Measurements from ENCODE around the gene RSRP1. TPM values are rescaled to one million over a fixed set of nuclear protein-coding genes. Genes with fewer than 3 reads are reported as not detected.
"Not testable (repeated sequence)": the region's sequence is repeated elsewhere in the genome, so short reads cannot be mapped to it uniquely, and the experiment has no call there.

RSRP1 gene
- total and polyA plus RNA-seq, 2 donors (not counting 1 experiment from before 2014, with no cell fraction given) = 387 to 482 TPM

DNA sequence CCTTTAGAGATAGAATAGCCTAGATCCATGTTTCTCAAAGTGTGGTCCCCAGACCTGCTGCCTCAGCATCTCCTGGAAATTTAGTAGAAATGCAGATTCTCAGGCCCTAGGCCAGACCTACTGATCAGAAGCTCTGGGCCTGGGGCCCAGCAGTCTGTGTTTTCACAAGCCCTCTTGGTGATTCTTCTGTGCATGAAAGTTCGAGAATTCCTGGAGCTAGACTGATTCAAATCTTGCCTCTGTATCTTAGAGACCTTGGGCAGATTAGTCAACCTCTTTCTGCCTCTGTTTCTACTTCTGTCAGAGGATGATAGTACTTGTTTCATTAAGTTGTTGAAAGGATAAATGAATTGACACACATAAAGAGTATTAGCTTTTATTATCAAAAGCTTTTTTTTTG, 30.0 kb upstream of the RSRP1 start:
- H3K27ac Mint-ChIP-seq; H3K27ac ChIP-seq (ENCODE audit: low read length in 2 of 2); ATAC-seq (ENCODE audit: low read depth); DNase-seq; H3K4me2 ChIP-seq (replicated peaks; ENCODE audit: low read depth, low read length, poor library complexity, severe bottlenecking); H2AFZ ChIP-seq (ENCODE audit: insufficient read depth, low read depth, low read length, poor library complexity, severe bottlenecking); CTCF ChIA-PET; H3K79me2 ChIP-seq (ENCODE audit: control insufficient read depth, insufficient read depth, low read length); H4K20me1 ChIP-seq (ENCODE audit: control insufficient read depth, insufficient read depth, low read length, poor library complexity, severe bottlenecking); intact Hi-C loops (cut with micrococcal nuclease); H3K9me3 ChIP-seq (ENCODE audit: control extremely low read depth in 1 of 3, control insufficient read depth in 2 of 3, insufficient read depth in 1 of 3, low read length in 2 of 3); H3K4me3 Mint-ChIP-seq; H3K36me3 ChIP-seq (replicated peaks in 1 of 2; ENCODE audit: control extremely low read depth in 1 of 2, control insufficient read depth in 1 of 2, extremely low read depth in 1 of 2, insufficient read depth in 2 of 2, low read length in 1 of 2); H3K9me3 Mint-ChIP-seq (ENCODE audit: insufficient read depth); H3K4me1 Mint-ChIP-seq; H3K9ac ChIP-seq (ENCODE audit: low read length); POLR2A ChIA-PET; H3K27me3 ChIP-seq (replicated peaks in 1 of 4; ENCODE audit: control extremely low read depth in 1 of 4, control insufficient read depth in 3 of 4, insufficient read depth in 4 of 4, low read length in 3 of 4); H3K4me3 ChIP-seq (ENCODE audit: control extremely low read depth in 1 of 5, extremely low read depth in 1 of 5, insufficient read depth in 1 of 5, low read depth in 2 of 5, low read length in 4 of 5); H3K27me3 Mint-ChIP-seq; H3K4me1 ChIP-seq (ENCODE audit: control insufficient read depth in 2 of 2, insufficient read depth in 2 of 2, low read length in 2 of 2): not testable (repeated sequence)
- no CpG with 5 or more reads among the region's 1 CpG for WGBS (ENCODE audit: insufficient coverage)

DNA sequence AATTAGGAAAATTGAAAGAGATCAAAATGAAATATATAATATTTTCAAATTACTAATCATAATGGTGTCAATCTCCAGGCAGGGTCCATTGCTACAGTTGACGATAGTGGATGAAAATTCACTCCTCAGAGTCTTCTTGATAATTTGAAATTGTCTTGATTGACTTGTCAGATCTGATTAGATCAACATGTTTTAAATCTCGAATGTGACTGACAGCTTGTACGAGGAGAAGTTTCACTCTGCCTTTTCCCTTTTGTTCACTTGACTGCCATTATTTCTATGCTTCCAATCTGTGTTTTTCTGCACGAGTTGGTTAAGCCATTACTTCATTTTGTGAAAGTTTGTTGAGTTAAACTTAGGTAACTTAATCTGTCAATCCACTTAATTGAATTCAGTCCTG, 28.4 kb upstream of the RSRP1 start:
- intact Hi-C loops (cut with micrococcal nuclease); H3K27me3 Mint-ChIP-seq; H2AFZ ChIP-seq (ENCODE audit: insufficient read depth, low read depth, low read length, poor library complexity, severe bottlenecking): not testable (repeated sequence)

DNA sequence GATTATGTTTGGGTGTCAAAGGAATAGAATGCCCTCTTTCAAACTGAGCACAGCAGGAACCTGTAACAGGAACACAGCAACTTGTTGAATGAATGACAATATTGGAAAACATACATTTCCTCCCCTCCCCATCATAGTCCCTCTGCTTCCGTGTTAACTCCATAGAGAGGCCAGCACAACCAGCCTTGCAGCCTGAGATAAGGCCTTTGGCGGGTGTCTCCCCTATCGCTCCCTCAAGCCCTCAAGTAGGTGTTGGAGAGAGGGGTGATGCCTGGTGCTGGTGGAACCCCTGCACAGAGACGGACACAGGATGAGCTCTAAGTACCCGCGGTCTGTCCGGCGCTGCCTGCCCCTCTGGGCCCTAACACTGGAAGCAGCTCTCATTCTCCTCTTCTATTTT, 25.0 kb upstream of the RSRP1 start, which contains the start of gene RHD:
Gene RHD, plus strand, starts transcription at position 272 of the 400 bp plus-strand sequence. Its CDS starts 39 bp downstream, at position 311.
- H3K79me2 ChIP-seq (ENCODE audit: control insufficient read depth, insufficient read depth, low read length); POLR2A ChIA-PET; H3K4me2 ChIP-seq (replicated peaks; ENCODE audit: low read depth, low read length, poor library complexity, severe bottlenecking); ATAC-seq (ENCODE audit: low read depth); H3K36me3 ChIP-seq (replicated peaks in 1 of 2; ENCODE audit: control extremely low read depth in 1 of 2, control insufficient read depth in 1 of 2, extremely low read depth in 1 of 2, insufficient read depth in 2 of 2, low read length in 1 of 2); H3K9ac ChIP-seq (ENCODE audit: low read length); DNase-seq; H3K27ac Mint-ChIP-seq; H3K27me3 Mint-ChIP-seq; intact Hi-C loops (cut with micrococcal nuclease); H3K9me3 Mint-ChIP-seq (ENCODE audit: insufficient read depth); CTCF ChIA-PET; H3K27ac ChIP-seq (ENCODE audit: low read length in 2 of 2); H3K9me3 ChIP-seq (ENCODE audit: control extremely low read depth in 1 of 3, control insufficient read depth in 2 of 3, insufficient read depth in 1 of 3, low read length in 2 of 3); H4K20me1 ChIP-seq (ENCODE audit: control insufficient read depth, insufficient read depth, low read length, poor library complexity, severe bottlenecking); H3K4me1 Mint-ChIP-seq; H3K27me3 ChIP-seq (replicated peaks in 1 of 4; ENCODE audit: control extremely low read depth in 1 of 4, control insufficient read depth in 3 of 4, insufficient read depth in 4 of 4, low read length in 3 of 4); H2AFZ ChIP-seq (ENCODE audit: insufficient read depth, low read depth, low read length, poor library complexity, severe bottlenecking); H3K4me1 ChIP-seq (ENCODE audit: control insufficient read depth in 2 of 2, insufficient read depth in 2 of 2, low read length in 2 of 2); H3K4me3 Mint-ChIP-seq; H3K4me3 ChIP-seq (ENCODE audit: control extremely low read depth in 1 of 5, extremely low read depth in 1 of 5, insufficient read depth in 1 of 5, low read depth in 2 of 5, low read length in 4 of 5): not testable (repeated sequence)
- WGBS (ENCODE audit: insufficient coverage) = no CpG with 5 or more reads among the region's 8 CpGs

More for the DNA sequence above, 28.4 kb upstream of the RSRP1 start:
- H3K9me3 ChIP-seq (ENCODE audit: control extremely low read depth in 1 of 3, control insufficient read depth in 2 of 3, insufficient read depth in 1 of 3, low read length in 2 of 3); H3K4me3 Mint-ChIP-seq; H3K9ac ChIP-seq (ENCODE audit: low read length); H3K4me1 Mint-ChIP-seq; H3K4me1 ChIP-seq (ENCODE audit: control insufficient read depth in 2 of 2, insufficient read depth in 2 of 2, low read length in 2 of 2); H3K27ac ChIP-seq (ENCODE audit: low read length in 2 of 2); H3K79me2 ChIP-seq (ENCODE audit: control insufficient read depth, insufficient read depth, low read length); ATAC-seq (ENCODE audit: low read depth); H3K4me2 ChIP-seq (replicated peaks; ENCODE audit: low read depth, low read length, poor library complexity, severe bottlenecking); DNase-seq; H3K36me3 ChIP-seq (replicated peaks in 1 of 2; ENCODE audit: control extremely low read depth in 1 of 2, control insufficient read depth in 1 of 2, extremely low read depth in 1 of 2, insufficient read depth in 2 of 2, low read length in 1 of 2); H3K27ac Mint-ChIP-seq; H3K27me3 ChIP-seq (replicated peaks in 1 of 4; ENCODE audit: control extremely low read depth in 1 of 4, control insufficient read depth in 3 of 4, insufficient read depth in 4 of 4, low read length in 3 of 4); H4K20me1 ChIP-seq (ENCODE audit: control insufficient read depth, insufficient read depth, low read length, poor library complexity, severe bottlenecking); H3K4me3 ChIP-seq (ENCODE audit: control extremely low read depth in 1 of 5, extremely low read depth in 1 of 5, insufficient read depth in 1 of 5, low read depth in 2 of 5, low read length in 4 of 5); H3K9me3 Mint-ChIP-seq (ENCODE audit: insufficient read depth); CTCF ChIA-PET: not testable (repeated sequence)
- POLR2A ChIA-PET = interaction anchor here (0.6 kb wide), 1 partner anchor 1472 kb away, joined by 4 read pairs; no protein-coding TSS in a partner anchor
- WGBS (ENCODE audit: insufficient coverage) = 80% methylated on average over 1 of the region's 4 CpGs

DNA sequence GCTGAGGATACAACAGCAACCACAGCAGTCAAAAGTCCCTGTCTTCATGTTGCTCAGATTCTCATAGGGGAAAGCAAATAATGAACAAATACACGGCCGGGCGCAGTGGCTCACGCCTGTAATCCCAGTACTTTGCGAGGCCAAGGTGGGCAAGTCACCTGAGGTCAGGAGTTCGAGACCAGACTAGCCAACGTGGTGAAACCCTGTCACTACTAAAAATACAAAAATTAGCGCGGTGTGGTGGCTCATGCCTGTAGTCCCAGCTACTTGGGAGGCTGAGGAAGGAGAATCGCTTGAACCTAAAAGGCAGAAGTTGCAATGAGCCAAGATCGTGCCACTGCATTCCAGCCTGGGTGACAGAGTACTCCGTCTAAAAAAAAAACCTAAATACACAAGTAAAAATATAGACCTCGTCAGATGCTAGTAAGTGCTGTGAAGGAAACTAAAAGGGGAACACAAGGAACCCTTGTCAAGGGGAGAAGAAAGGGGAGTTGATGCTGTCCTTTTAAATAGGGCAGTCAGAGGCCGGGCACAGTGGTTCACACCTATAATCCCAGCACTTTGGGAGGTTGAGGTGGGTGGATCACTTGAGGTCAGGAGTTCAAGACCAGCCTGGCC, 21.0 kb upstream of the RSRP1 start:
- H3K4me1 ChIP-seq (ENCODE audit: control insufficient read depth in 2 of 2, insufficient read depth in 2 of 2, low read length in 2 of 2); H3K27me3 ChIP-seq (replicated peaks in 1 of 4; ENCODE audit: control extremely low read depth in 1 of 4, control insufficient read depth in 3 of 4, insufficient read depth in 4 of 4, low read length in 3 of 4); ATAC-seq (ENCODE audit: low read depth); H3K9me3 Mint-ChIP-seq (ENCODE audit: insufficient read depth); DNase-seq; H3K79me2 ChIP-seq (ENCODE audit: control insufficient read depth, insufficient read depth, low read length); H3K9me3 ChIP-seq (ENCODE audit: control extremely low read depth in 1 of 3, control insufficient read depth in 2 of 3, insufficient read depth in 1 of 3, low read length in 2 of 3); H3K36me3 ChIP-seq (replicated peaks in 1 of 2; ENCODE audit: control extremely low read depth in 1 of 2, control insufficient read depth in 1 of 2, extremely low read depth in 1 of 2, insufficient read depth in 2 of 2, low read length in 1 of 2); H3K27me3 Mint-ChIP-seq; H4K20me1 ChIP-seq (ENCODE audit: control insufficient read depth, insufficient read depth, low read length, poor library complexity, severe bottlenecking); CTCF ChIA-PET; H3K27ac ChIP-seq (ENCODE audit: low read length in 2 of 2): not testable (repeated sequence)
- Mint-ChIP-seq H3K27ac (peak overlapping the region; percentile 96), H3K4me3 (peak overlapping the region; percentile 96), H3K4me1 (peaks cover 17% of the 10 kb centered on the region)
- Histone ChIP-seq H3K4me3 (ENCODE audit: control extremely low read depth in 1 of 5, extremely low read depth in 1 of 5, insufficient read depth in 1 of 5, low read depth in 2 of 5, low read length in 4 of 5) (peak overlapping the region in 4 of 5 experiments; percentile 42 to 55 (median 46)), H3K4me2 (replicated peaks; ENCODE audit: low read depth, low read length, poor library complexity, severe bottlenecking) (peak overlapping the region; percentile 38), H3K9ac (ENCODE audit: low read length) (peak overlapping the region; percentile 37), H2AFZ (ENCODE audit: insufficient read depth, low read depth, low read length, poor library complexity, severe bottlenecking) (peak overlapping the region; percentile 64)
- WGBS (ENCODE audit: insufficient coverage) = no CpG with 5 or more reads among the region's 14 CpGs
- POLR2A ChIA-PET = interaction anchor here (0.6 to 1.5 kb wide), 4 partner anchors 21 to 610 kb away, joined by 3 to 7 read pairs (median 4); partner anchors contain the start of genes RSRP1 and SYF2
- intact Hi-C loops (cut with micrococcal nuclease) = loop anchor here (1.0 to 5.0 kb wide), 2 partner anchors 21 to 36 kb away; partner anchors contain the start of genes RSRP1 and SYF2
